ENCODE results near the gene IZUMO1. TPM values are rescaled to one million over a fixed set of nuclear protein-coding genes. Genes with fewer than 3 reads are reported as not detected.

The IZUMO1 gene
- polyA plus RNA-seq, 2 of the 4 experiments (the other 2 are of a cell fraction), result not detected

DNA sequence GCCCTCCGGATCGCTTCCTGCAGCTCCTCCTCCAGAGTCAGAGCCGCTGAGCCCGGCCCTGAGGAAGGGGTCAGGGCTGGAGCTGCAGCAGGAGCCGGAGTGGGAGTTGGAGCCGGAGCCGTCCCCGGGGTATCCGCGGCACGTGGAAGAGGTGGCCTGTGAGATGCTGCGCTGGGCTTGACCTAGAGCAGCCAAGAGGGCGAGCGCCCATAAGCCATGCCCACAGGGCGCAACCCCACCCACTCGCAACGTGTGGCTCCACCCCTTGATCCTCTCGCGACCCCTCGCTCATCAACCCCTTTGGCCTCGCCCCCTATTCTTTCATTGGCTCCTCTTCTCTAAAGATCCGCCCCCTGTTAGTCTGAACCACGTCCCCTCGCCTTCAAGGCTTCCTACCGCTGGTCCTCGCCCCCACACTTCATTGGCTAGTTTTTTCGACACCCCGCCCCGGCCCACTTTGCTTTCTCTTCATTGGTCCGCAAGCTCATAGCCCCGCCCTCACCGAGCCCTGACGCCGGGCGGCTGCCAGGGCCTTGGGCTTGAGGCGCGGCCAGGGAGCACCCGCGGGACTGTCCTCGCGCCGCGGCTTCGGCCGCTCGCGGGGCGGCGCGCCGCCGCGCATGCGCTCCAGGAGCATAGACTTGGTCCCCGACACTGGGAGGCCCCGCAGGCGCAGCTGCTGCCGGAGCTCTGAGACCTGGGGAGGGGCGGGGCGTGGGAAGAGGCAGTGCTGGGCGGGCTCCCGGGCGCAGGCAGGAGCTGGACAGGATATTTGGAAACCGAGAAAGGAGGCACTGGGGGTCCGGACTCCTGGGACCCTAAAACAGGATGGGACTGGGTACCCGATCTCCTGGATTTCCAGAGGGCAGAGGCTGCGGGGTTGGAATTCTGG is 32.6 kb downstream of the IZUMO1 start:
- WGBS (ENCODE audit: missing lambda C conversion rate), result under 1% methylated on average over 38 of the region's 67 CpGs
- FAIRE-seq, result peak; percentile 97

DNA sequence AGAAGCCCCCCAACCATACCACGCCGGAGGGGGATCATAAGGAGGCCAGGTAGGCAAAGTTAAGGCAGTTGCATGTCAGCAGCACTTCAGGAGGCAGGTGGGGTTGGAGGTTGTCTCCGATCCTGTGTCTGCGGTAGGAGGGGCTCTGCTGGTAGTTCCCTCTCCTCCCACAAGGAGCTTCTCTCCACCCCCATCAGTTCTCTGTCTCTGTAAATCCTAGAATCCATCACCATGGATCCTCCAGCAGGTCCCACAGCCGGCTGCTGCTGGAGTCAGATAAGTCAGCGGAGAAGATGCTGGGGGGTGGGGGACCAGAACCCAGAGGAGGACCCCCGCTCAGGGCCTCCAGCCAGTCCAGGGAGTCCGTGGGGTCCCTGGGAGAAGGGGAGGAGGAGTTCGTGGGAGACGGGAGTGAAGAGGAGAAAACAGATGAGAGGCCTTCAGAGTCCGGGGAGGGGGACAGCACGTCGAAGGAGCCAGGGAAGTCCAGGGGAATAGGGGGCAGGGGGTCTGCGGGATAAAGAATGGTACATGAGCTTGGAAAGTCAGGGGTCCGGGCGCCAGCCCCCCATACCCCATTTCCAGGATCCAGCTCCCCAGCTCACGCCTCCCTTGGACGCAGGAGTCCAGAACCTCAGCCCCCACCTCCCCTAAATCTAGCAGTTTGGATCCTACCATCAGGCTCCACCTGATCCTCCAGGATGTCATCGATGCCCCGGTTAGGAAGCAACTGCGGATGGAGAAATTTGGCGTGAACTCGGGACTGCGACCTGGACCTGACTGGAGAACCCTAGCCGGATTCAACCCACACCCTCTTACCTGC is 33.5 kb downstream of the IZUMO1 start:
- TF ChIP-seq CHD4 (IDR thresholded peaks at IDR 0.05; ENCODE audit: borderline replicate concordance) (no peak), RAD21 (conservative IDR thresholded peaks at IDR 0.05 in 1 of 2, IDR thresholded peaks at IDR 0.05 in 1 of 2) (no peak), CEBPB (IDR thresholded peaks at IDR 0.05) (no peak), CHD2 (IDR thresholded peaks at IDR 0.05; ENCODE audit: low read length, partially characterized antibody) (no peak), CBX8 (IDR thresholded peaks at IDR 0.05) (no peak), KDM1A (IDR thresholded peaks at IDR 0.05; ENCODE audit: low read depth) (no peak), TP53 (CRISPR knock-in tag; IDR thresholded peaks at IDR 0.05) (no peak), ZNF302 (CRISPR knock-in tag; IDR thresholded peaks at IDR 0.05) (no peak), MAFK (IDR thresholded peaks at IDR 0.05; ENCODE audit: partially characterized antibody) (no peak), HEYL (CRISPR knock-in tag; IDR thresholded peaks at IDR 0.05) (no peak), SMC3 (IDR thresholded peaks at IDR 0.05) (no peak), TFCP2L1 (CRISPR knock-in tag; IDR thresholded peaks at IDR 0.05) (no peak), HOXB5 (CRISPR knock-in tag; IDR thresholded peaks at IDR 0.05) (no peak), HOXA7 (CRISPR knock-in tag; IDR thresholded peaks at IDR 0.05) (no peak)
- TF ChIP-seq, protein P1, sequence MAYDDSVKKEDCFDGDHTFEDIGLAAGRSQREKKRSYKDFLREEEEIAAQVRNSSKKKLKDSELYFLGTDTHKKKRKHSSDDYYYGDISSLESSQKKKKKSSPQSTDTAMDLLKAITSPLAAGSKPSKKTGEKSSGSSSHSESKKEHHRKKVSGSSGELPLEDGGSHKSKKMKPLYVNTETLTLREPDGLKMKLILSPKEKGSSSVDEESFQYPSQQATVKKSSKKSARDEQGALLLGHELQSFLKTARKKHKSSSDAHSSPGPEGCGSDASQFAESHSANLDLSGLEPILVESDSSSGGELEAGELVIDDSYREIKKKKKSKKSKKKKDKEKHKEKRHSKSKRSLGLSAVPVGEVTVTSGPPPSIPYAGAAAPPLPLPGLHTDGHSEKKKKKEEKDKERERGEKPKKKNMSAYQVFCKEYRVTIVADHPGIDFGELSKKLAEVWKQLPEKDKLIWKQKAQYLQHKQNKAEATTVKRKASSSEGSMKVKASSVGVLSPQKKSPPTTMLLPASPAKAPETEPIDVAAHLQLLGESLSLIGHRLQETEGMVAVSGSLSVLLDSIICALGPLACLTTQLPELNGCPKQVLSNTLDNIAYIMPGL (CRISPR knock-in tag; IDR thresholded peaks at IDR 0.05; ENCODE audit: borderline replicate concordance), result no peak
- TF ChIP-seq, protein P2, sequence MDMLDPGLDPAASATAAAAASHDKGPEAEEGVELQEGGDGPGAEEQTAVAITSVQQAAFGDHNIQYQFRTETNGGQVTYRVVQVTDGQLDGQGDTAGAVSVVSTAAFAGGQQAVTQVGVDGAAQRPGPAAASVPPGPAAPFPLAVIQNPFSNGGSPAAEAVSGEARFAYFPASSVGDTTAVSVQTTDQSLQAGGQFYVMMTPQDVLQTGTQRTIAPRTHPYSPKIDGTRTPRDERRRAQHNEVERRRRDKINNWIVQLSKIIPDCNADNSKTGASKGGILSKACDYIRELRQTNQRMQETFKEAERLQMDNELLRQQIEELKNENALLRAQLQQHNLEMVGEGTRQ (IDR thresholded peaks at IDR 0.05), result no peak
- TF ChIP-seq, protein P3, sequence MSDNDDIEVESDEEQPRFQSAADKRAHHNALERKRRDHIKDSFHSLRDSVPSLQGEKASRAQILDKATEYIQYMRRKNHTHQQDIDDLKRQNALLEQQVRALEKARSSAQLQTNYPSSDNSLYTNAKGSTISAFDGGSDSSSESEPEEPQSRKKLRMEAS (IDR thresholded peaks at IDR 0.05), result no peak
- TF ChIP-seq, protein P4, sequence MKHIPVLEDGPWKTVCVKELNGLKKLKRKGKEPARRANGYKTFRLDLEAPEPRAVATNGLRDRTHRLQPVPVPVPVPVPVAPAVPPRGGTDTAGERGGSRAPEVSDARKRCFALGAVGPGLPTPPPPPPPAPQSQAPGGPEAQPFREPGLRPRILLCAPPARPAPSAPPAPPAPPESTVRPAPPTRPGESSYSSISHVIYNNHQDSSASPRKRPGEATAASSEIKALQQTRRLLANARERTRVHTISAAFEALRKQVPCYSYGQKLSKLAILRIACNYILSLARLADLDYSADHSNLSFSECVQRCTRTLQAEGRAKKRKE (CRISPR knock-in tag; IDR thresholded peaks at IDR 0.05; ENCODE audit: low read depth), result no peak
- peak; percentile 75 to 94 for DNase-seq (ENCODE audit: low read depth in 1 of 2, low spot score in 1 of 2)
- WGBS (ENCODE audit: missing lambda C conversion rate), result 6% methylated on average over 25 of the region's 25 CpGs
- no peak for FAIRE-seq
- Histone ChIP-seq H3K4me1 (peaks cover 16% of the 10 kb centered on the region), H3K27ac (peak overlapping the region; percentile 75 to 85), H3K4me2 (peak overlapping the region; percentile 92), H3K4me3 (peak overlapping the region; percentile 68), H3K9me3 (no peaks in the 10 kb centered on the region)
- ChIA-PET CTCF (interaction anchor here (1.0 to 5.4 kb wide), 18 partner anchors 12 to 129 kb away, joined by 3 to 31 read pairs (median 6); partner anchors contain the start of genes CA11 and FUT2), POLR2A (interaction anchor here (0.6 to 1.2 kb wide), 6 partner anchors 17 to 209 kb away, joined by 3 read pairs; partner anchors contain the start of genes FUT2, IZUMO1 and PPP1R15A)
- ATAC-seq, result peak; percentile 68 to 71

More for the DNA sequence above, 32.6 kb downstream of the IZUMO1 start:
- peak overlapping the region; percentile 86 to 90 for H3K27ac ChIP-seq
- ATAC-seq (peak; percentile 92), DNase-seq (ENCODE audit: low read depth in 1 of 2, low spot score in 1 of 2) (peak; percentile 100)
- no peak for TF ChIP-seq HOXA7 (CRISPR knock-in tag; IDR thresholded peaks at IDR 0.05)
- TF ChIP-seq, protein P5, sequence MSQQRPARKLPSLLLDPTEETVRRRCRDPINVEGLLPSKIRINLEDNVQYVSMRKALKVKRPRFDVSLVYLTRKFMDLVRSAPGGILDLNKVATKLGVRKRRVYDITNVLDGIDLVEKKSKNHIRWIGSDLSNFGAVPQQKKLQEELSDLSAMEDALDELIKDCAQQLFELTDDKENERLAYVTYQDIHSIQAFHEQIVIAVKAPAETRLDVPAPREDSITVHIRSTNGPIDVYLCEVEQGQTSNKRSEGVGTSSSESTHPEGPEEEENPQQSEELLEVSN (IDR thresholded peaks at IDR 0.05; ENCODE audit: borderline replicate concordance, low read depth), result peak; percentile 82
- peak; percentile 83 for TF ChIP-seq POLR2A (IDR thresholded peaks at IDR 0.05; ENCODE audit: low read length)
- TF ChIP-seq, protein P3 (IDR thresholded peaks at IDR 0.05), result peak; percentile 53
- TF ChIP-seq, protein P6, sequence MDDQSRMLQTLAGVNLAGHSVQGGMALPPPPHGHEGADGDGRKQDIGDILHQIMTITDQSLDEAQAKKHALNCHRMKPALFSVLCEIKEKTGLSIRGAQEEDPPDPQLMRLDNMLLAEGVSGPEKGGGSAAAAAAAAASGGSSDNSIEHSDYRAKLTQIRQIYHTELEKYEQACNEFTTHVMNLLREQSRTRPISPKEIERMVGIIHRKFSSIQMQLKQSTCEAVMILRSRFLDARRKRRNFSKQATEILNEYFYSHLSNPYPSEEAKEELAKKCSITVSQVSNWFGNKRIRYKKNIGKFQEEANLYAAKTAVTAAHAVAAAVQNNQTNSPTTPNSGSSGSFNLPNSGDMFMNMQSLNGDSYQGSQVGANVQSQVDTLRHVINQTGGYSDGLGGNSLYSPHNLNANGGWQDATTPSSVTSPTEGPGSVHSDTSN (IDR thresholded peaks at IDR 0.05), result 0 out of 2 replicates have a peak, but pooled peaks have one; percentile 26
- H3K4me2 ChIP-seq, result peak overlapping the region; percentile 94
- H3K4me1 ChIP-seq, result peaks cover 16% of the 10 kb centered on the region
- H3K9me3 ChIP-seq, result no peaks in the 10 kb centered on the region
- ChIA-PET POLR2A (interaction anchor here (0.8 to 1.4 kb wide), 6 partner anchors 18 to 95 kb away, joined by 3 to 5 read pairs (median 3); partner anchors contain the start of genes FUT2, IZUMO1, RPL18 and SPHK2), CTCF (interaction anchor here (1.0 to 5.4 kb wide), 18 partner anchors 8 to 129 kb away, joined by 3 to 31 read pairs (median 6); partner anchors contain the start of genes CA11, FUT2 and HSD17B14)
- peak overlapping the region; percentile 68 for H3K4me3 ChIP-seq
